HG02943 (cell line): Measurements from ENCODE around the gene TMEM151B.
"Not testable (repeated sequence)": the region's sequence is repeated elsewhere in the genome, so short reads cannot be mapped to it uniquely, and the experiment has no call there.

Experiments
- ATAC-seq: cut with Tn5 transposase; IDR thresholded peaks from one replicate; pipeline ENCODE4 v1.9.1; 2021; ENCODE audit warnings: mild to moderate bottlenecking, low read depth, moderate library complexity; ENCODE audit not compliant: unreplicated experiment

The TMEM151B gene

GRCh38 chr6:44317136-44317631 lies 46.9 kb downstream of the TMEM151B start:
- ATAC-seq = not testable (repeated sequence)

GRCh38 chr6:44321210-44321609 lies 51.0 kb downstream of the TMEM151B start:
- no peak for ATAC-seq

- ATAC-seq = no peak
Measured at GRCh38 chr6:44327096-44327495, 56.8 kb downstream of the TMEM151B start.

- ATAC-seq = no peak
Measured at GRCh38 chr6:44327760-44328159, 57.5 kb downstream of the TMEM151B start.

- not testable (repeated sequence) for ATAC-seq
Measured at GRCh38 chr6:44328203-44328602, 58.0 kb downstream of the TMEM151B start.

GRCh38 chr6:44329858-44330257 lies 59.6 kb downstream of the TMEM151B start:
- no peak for ATAC-seq

- ATAC-seq = no peak
Measured at GRCh38 chr6:44332585-44332984, 62.3 kb downstream of the TMEM151B start.

- no peak for ATAC-seq
Measured at GRCh38 chr6:44333273-44333919, 63.1 kb downstream of the TMEM151B start.

GRCh38 chr6:44333942-44334341 lies 63.7 kb downstream of the TMEM151B start:
- ATAC-seq = no peak

- ATAC-seq = no peak
Measured at GRCh38 chr6:44335631-44336030, 65.4 kb downstream of the TMEM151B start.

- no peak for ATAC-seq
Measured at GRCh38 chr6:44338228-44339122, 68.2 kb downstream of the TMEM151B start.

GRCh38 chr6:44339301-44339700 lies 69.1 kb downstream of the TMEM151B start:
- no peak for ATAC-seq

GRCh38 chr6:44339763-44340625 lies 69.7 kb downstream of the TMEM151B start:
- ATAC-seq = no peak

- ATAC-seq = no peak
Measured at GRCh38 chr6:44341095-44341890, 71.0 kb downstream of the TMEM151B start.

GRCh38 chr6:44342052-44342451 lies 71.8 kb downstream of the TMEM151B start:
- ATAC-seq = no peak

- no peak for ATAC-seq
Measured at GRCh38 chr6:44342489-44342888, 72.2 kb downstream of the TMEM151B start, which contains the start of gene SPATS1. Gene SPATS1, plus strand, starts transcription at chr6:44342650. Its CDS starts 446 bp downstream, at chr6:44343096.

- not testable (repeated sequence) for ATAC-seq
Measured at GRCh38 chr6:44346818-44347217, 76.6 kb downstream of the TMEM151B start.

GRCh38 chr6:44349904-44350649 lies 79.8 kb downstream of the TMEM151B start:
- ATAC-seq = no peak

GRCh38 chr6:44350650-44350994 lies 80.4 kb downstream of the TMEM151B start:
- ATAC-seq = not testable (repeated sequence)
